ENCODE data around the gene KLHL26. TPM values are rescaled to one million over a fixed set of nuclear protein-coding genes. Genes with fewer than 3 reads are reported as not detected.

KLHL26 gene
- total RNA-seq, 1 experiment from 2014 or later = 10.7 TPM

DNA sequence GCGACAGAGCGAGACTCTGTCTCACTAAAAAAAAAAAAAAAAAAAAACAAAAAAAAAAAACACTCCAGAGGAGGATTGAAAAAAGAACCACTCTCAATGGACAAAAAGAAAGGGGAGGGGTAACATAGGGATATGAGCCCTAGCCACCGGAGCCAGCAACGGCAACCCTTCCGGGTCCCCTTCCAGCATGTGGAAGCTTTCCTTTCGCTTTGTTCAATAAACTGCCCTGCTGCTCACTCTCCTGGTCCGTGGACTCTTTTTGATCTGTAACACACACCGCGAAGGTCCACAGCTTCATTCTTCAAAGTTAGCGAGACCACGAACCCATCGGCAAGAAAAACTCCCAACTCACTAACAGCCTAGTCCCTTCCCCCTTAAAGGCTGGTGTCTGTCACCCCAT lies 49.3 kb upstream of the KLHL26 start:
- Histone ChIP-seq H3K14ac (ENCODE audit: insufficient read depth, low read length) (no peak overlapping the region), H2BK20ac (ENCODE audit: low read depth, low read length, poor library complexity, severe bottlenecking) (no peak overlapping the region), H2BK5ac (ENCODE audit: insufficient read length, low read length) (no peak overlapping the region), H3K4me1 (ENCODE audit: insufficient read depth, low read length) (peaks cover 2% of the 10 kb centered on the region; the same call in 1 of the 2 replicates), H3K79me2 (ENCODE audit: insufficient read depth, low read length) (no peaks in the 10 kb centered on the region), H4K91ac (ENCODE audit: insufficient read length, low read depth, low read length) (no peak overlapping the region), H3K18ac (ENCODE audit: insufficient read length, low read depth, low read length) (no peak overlapping the region), H2AK5ac (ENCODE audit: insufficient read length, low read length) (no peak overlapping the region), H3K27me3 (ENCODE audit: insufficient read depth, low read length) (no peaks in the 10 kb centered on the region), H3K4me2 (ENCODE audit: insufficient read depth, insufficient read length, low read length) (no peak overlapping the region), H3K9ac (ENCODE audit: extremely low read depth, insufficient read length, low read length) (no peak overlapping the region), H3K9me3 (ENCODE audit: control insufficient read depth, low read depth, low read length) (no peaks in the 10 kb centered on the region), H2BK12ac (ENCODE audit: insufficient read length, low read depth, low read length) (no peak overlapping the region), H3K4ac (ENCODE audit: low read depth, low read length) (no peak overlapping the region), H4K8ac (replicated peaks; ENCODE audit: insufficient read length, low read depth, low read length) (no peak overlapping the region), H2BK15ac (ENCODE audit: low read depth, low read length) (no peak overlapping the region), H2AFZ (ENCODE audit: low read length) (no peak overlapping the region), H4K5ac (ENCODE audit: insufficient read length, low read depth, low read length) (no peak overlapping the region), H3K56ac (ENCODE audit: insufficient read length, low read depth, low read length) (no peak overlapping the region), H3K79me1 (ENCODE audit: insufficient read depth, low read depth, low read length, poor library complexity, severe bottlenecking) (no peaks in the 10 kb centered on the region), H3K23ac (ENCODE audit: insufficient read length, low read depth, low read length) (no peak overlapping the region), H3T11ph (ENCODE audit: low read length) (no peak overlapping the region), H3K27ac (ENCODE audit: insufficient read length, low read depth, low read length) (no peak overlapping the region), H3K23me2 (ENCODE audit: insufficient read length, low read depth, low read length, poor library complexity, severe bottlenecking) (peaks cover 15% of the 10 kb centered on the region), H4K20me1 (ENCODE audit: control insufficient read depth, insufficient read depth, insufficient read length) (no peaks in the 10 kb centered on the region), H2BK120ac (ENCODE audit: low read depth, low read length, poor library complexity, severe bottlenecking) (no peak overlapping the region)
- TF ChIP-seq, protein P1, sequence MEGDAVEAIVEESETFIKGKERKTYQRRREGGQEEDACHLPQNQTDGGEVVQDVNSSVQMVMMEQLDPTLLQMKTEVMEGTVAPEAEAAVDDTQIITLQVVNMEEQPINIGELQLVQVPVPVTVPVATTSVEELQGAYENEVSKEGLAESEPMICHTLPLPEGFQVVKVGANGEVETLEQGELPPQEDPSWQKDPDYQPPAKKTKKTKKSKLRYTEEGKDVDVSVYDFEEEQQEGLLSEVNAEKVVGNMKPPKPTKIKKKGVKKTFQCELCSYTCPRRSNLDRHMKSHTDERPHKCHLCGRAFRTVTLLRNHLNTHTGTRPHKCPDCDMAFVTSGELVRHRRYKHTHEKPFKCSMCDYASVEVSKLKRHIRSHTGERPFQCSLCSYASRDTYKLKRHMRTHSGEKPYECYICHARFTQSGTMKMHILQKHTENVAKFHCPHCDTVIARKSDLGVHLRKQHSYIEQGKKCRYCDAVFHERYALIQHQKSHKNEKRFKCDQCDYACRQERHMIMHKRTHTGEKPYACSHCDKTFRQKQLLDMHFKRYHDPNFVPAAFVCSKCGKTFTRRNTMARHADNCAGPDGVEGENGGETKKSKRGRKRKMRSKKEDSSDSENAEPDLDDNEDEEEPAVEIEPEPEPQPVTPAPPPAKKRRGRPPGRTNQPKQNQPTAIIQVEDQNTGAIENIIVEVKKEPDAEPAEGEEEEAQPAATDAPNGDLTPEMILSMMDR (conservative IDR thresholded peaks at IDR 0.05) = no peak
- H3K36me3 Mint-ChIP-seq (ENCODE audit: insufficient read depth in 1 of 3, low read depth in 3 of 3) = peaks cover 3 to 13% (median 5%) of the 10 kb centered on the region in 3 experiments; a peak in 6 of 7 replicates
- no CpG with 5 or more reads among the region's 12 CpGs for WGBS (ENCODE audit: extremely low coverage, insufficient read length, low lambda C conversion rate)
- peaks cover 20 to 22% of the 10 kb centered on the region in 2 experiments for H3K4me1 Mint-ChIP-seq
- no peaks in the 10 kb centered on the region; a peak in 1 of 5 replicates for H3K9me3 Mint-ChIP-seq
- H3K4me3 Mint-ChIP-seq = peak overlapping the region; percentile 43 to 77; a peak in 3 of 5 replicates
- no peak for DNase-seq
- peak overlapping the region in 1 of 3 experiments; percentile 42; a peak in 2 of 7 replicates for H3K27ac Mint-ChIP-seq
- H3K27me3 Mint-ChIP-seq (ENCODE audit: low read depth) = peaks cover 7% of the 10 kb centered on the region

Measured in H9 (cell line).